Measurements from ENCODE around the gene KXD1.

DNA sequence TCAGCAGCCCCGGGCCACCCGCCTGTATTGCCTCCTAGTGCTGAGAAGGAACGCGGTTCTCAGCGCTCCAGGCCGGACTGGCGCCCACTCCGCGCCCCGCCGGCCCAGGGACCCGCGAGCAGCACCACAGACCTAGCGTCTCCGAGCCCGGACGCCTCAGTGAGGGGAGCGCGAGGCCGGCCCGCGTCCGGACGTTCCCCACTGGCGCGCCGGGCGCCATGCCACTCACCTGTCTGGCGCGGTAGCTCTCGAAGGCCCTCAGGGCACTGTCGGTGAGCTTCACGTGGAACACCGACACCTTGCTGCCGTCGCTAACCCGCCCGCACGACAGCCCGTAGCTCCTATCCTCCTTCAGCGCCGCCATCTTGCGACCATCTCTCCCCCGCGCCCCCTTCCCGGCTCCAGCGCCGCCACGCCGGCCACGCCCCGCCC lies 36.0 kb upstream of the KXD1 start, which contains the start of gene ELL:
- TF ChIP-seq POLR2AphosphoS5 (IDR thresholded peaks at IDR 0.05; ENCODE audit: low read depth, low read length) = peak; percentile 93
- peak; percentile 93 for TF ChIP-seq POLR2A (IDR thresholded peaks at IDR 0.05; ENCODE audit: low read depth, low read length)

Data from GM12892 (cell line).